ENCODE data around the gene DAB1.

Gene DAB1

DNA sequence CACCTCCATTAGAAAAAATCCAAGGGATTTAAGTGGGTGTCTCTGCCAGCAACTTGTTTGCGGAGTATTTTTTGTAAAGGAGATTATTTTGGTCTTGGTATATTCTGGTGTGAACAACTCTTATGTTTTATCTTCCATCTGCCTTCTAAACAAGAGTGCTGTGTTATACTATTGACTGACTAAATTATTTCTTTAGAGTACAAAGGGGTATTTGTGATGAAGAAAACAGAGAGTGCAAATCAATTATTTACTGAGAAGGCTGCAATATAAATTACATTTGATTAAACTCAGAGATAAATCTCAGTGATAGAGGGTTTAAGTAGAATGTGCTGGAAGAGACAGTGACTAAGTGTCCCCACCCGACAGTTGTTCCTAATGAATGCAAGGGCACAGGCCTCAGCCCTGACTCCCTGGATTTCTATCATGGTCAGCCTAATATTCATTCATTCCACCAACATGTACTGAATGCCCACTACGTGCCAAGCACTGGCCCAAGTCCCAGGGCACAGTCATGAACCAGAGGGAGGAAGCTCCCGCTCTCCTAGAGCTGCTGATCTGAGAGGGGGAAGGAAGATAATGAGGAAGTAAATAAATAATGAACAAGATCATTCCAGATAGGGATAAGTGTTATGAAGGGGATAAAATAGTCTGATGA lies 261.1 kb downstream of the DAB1 start:
- no peak overlapping the region for H3K27ac ChIP-seq (ENCODE audit: low read depth, low read length)
- H3K36me3 ChIP-seq (ENCODE audit: control insufficient read depth, low read length): no peaks in the 10 kb centered on the region
- no peak overlapping the region for H3K4me2 ChIP-seq (ENCODE audit: low read length)
- H3K27me3 ChIP-seq (ENCODE audit: control insufficient read depth, low read length): no peaks in the 10 kb centered on the region
- no peak for TF ChIP-seq EZH2phosphoT487 (IDR thresholded peaks at IDR 0.05; ENCODE audit: borderline replicate concordance, low read length)
- TF ChIP-seq, protein P1, sequence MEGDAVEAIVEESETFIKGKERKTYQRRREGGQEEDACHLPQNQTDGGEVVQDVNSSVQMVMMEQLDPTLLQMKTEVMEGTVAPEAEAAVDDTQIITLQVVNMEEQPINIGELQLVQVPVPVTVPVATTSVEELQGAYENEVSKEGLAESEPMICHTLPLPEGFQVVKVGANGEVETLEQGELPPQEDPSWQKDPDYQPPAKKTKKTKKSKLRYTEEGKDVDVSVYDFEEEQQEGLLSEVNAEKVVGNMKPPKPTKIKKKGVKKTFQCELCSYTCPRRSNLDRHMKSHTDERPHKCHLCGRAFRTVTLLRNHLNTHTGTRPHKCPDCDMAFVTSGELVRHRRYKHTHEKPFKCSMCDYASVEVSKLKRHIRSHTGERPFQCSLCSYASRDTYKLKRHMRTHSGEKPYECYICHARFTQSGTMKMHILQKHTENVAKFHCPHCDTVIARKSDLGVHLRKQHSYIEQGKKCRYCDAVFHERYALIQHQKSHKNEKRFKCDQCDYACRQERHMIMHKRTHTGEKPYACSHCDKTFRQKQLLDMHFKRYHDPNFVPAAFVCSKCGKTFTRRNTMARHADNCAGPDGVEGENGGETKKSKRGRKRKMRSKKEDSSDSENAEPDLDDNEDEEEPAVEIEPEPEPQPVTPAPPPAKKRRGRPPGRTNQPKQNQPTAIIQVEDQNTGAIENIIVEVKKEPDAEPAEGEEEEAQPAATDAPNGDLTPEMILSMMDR (IDR thresholded peaks at IDR 0.05; ENCODE audit: low read depth, low read length, poor library complexity, severe bottlenecking): no peak
- no peaks in the 10 kb centered on the region for H4K20me1 ChIP-seq (ENCODE audit: control insufficient read depth, insufficient read depth, low read depth, low read length)
- H3K4me1 ChIP-seq (ENCODE audit: control insufficient read depth, low read length): peaks cover 4% of the 10 kb centered on the region
- no peaks in the 10 kb centered on the region for H3K79me2 ChIP-seq (ENCODE audit: control insufficient read depth, low read length)
- no peaks in the 10 kb centered on the region for H3F3A ChIP-seq (ENCODE audit: control insufficient read depth, insufficient read depth)
- no peak overlapping the region for H3K4me3 ChIP-seq (ENCODE audit: low read length)
- no peaks in the 10 kb centered on the region for H3K9me3 ChIP-seq (ENCODE audit: control insufficient read depth, insufficient read depth, low read length)
- no peaks in the 10 kb centered on the region for H3K9me2 ChIP-seq (replicated peaks; ENCODE audit: control insufficient read depth, low read length)

DNA sequence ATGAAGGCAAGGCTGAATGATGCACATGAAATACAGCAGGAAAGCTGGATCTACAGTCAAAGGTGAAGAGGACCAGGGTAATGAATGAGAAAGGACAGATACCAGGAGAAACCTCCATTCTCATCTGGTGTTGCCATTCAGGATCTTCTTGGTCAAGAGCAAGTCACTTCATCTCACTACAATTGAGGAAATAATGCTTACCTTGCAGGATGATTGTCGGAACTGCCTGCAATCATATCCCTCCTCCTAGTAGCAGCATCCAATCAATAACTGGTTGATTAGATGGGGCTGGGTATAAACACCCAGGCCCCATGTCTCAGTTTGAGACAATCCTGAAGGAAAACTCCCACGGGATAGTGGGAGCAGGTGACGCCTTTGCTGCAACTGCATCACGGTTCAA lies 263.3 kb downstream of the DAB1 start:
- Histone ChIP-seq H3K4me1 (ENCODE audit: control insufficient read depth, low read length) (peaks cover 10% of the 10 kb centered on the region), H3K79me2 (ENCODE audit: control insufficient read depth, low read length) (no peaks in the 10 kb centered on the region), H3K9me2 (replicated peaks; ENCODE audit: control insufficient read depth, low read length) (no peaks in the 10 kb centered on the region), H3K4me2 (ENCODE audit: low read length) (no peak overlapping the region), H3K4me3 (ENCODE audit: low read length) (no peak overlapping the region), H3K36me3 (ENCODE audit: control insufficient read depth, low read length) (no peaks in the 10 kb centered on the region), H4K20me1 (ENCODE audit: control insufficient read depth, insufficient read depth, low read depth, low read length) (no peaks in the 10 kb centered on the region), H3K27ac (ENCODE audit: low read depth, low read length) (no peak overlapping the region), H3K27me3 (ENCODE audit: control insufficient read depth, low read length) (no peaks in the 10 kb centered on the region), H3K9me3 (ENCODE audit: control insufficient read depth, insufficient read depth, low read length) (no peaks in the 10 kb centered on the region), H3F3A (ENCODE audit: control insufficient read depth, insufficient read depth) (no peaks in the 10 kb centered on the region)
- TF ChIP-seq, protein P1 (IDR thresholded peaks at IDR 0.05; ENCODE audit: low read depth, low read length, poor library complexity, severe bottlenecking): no peak
- no peak for TF ChIP-seq EZH2phosphoT487 (IDR thresholded peaks at IDR 0.05; ENCODE audit: borderline replicate concordance, low read length)

DNA sequence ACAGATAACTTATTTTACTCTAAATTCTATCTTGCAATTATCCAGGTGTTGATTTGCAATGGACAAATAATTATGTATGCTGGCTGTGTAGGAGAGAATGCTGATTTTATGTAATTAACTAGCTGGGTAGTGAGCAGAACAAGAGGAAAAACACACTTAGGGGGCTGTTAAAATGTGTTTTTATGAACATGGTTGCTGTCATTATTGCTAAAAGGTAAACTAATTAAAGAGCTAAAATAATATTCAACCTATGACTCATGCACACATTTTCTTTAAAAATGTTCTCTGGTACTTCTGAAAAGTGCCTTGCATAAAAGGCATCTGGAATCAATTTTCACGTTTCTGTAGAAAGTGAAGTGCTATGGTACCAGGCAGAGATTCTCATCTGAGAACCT lies 265.3 kb downstream of the DAB1 start:
- Histone ChIP-seq H3K9me2 (replicated peaks; ENCODE audit: control insufficient read depth, low read length) (no peaks in the 10 kb centered on the region), H3K9me3 (ENCODE audit: control insufficient read depth, insufficient read depth, low read length) (no peaks in the 10 kb centered on the region), H3K79me2 (ENCODE audit: control insufficient read depth, low read length) (no peaks in the 10 kb centered on the region), H4K20me1 (ENCODE audit: control insufficient read depth, insufficient read depth, low read depth, low read length) (no peaks in the 10 kb centered on the region), H3K4me1 (ENCODE audit: control insufficient read depth, low read length) (peaks cover 10% of the 10 kb centered on the region), H3K27me3 (ENCODE audit: control insufficient read depth, low read length) (no peaks in the 10 kb centered on the region), H3K27ac (ENCODE audit: low read depth, low read length) (no peak overlapping the region), H3K36me3 (ENCODE audit: control insufficient read depth, low read length) (no peaks in the 10 kb centered on the region), H3F3A (ENCODE audit: control insufficient read depth, insufficient read depth) (no peaks in the 10 kb centered on the region), H3K4me2 (ENCODE audit: low read length) (no peak overlapping the region), H3K4me3 (ENCODE audit: low read length) (no peak overlapping the region)
- no peak for TF ChIP-seq EZH2phosphoT487 (IDR thresholded peaks at IDR 0.05; ENCODE audit: borderline replicate concordance, low read length)
- TF ChIP-seq, protein P1 (IDR thresholded peaks at IDR 0.05; ENCODE audit: low read depth, low read length, poor library complexity, severe bottlenecking): no peak

All from DOHH2 (cell line).